ENCODE data around the gene ZNF784. TPM values are rescaled to one million over a fixed set of nuclear protein-coding genes. Genes with fewer than 3 reads are reported as not detected.

Gene ZNF784
- polyA plus RNA-seq, 1 donor from 2014 or later, result 2.4 TPM

- Mint-ChIP-seq H3K4me3 (peak overlapping the region in 2 of 4 donors; percentile 22 to 25), H3K4me1 (peaks cover 2 to 11% (median 7%) of the 10 kb centered on the region in 3 donors), H3K36me3 (peaks cover 2% of the 10 kb centered on the region), H3K9me3 (no peaks in the 10 kb centered on the region), H3K27me3 (no peaks in the 10 kb centered on the region), H3K27ac (peak overlapping the region in 2 of 3 donors; percentile 43 to 72)
Observed at GRCh38 chr19:55626350-55626749, 2.0 kb upstream of the ZNF784 start.

GRCh38 chr19:55625004-55625326 is 599 bp upstream of the ZNF784 start:
- no peaks in the 10 kb centered on the region for H3K27me3 Mint-ChIP-seq
- peaks cover 6 to 10% (median 6%) of the 10 kb centered on the region in 3 donors for H3K4me1 Mint-ChIP-seq
- H3K36me3 Mint-ChIP-seq, result peaks cover 2% of the 10 kb centered on the region
- peak overlapping the region; percentile 85 to 99 (median 96) for H3K4me3 Mint-ChIP-seq
- peak overlapping the region; percentile 94 to 97 (median 97) for H3K27ac Mint-ChIP-seq
- H3K9me3 Mint-ChIP-seq, result no peaks in the 10 kb centered on the region

DNA sequence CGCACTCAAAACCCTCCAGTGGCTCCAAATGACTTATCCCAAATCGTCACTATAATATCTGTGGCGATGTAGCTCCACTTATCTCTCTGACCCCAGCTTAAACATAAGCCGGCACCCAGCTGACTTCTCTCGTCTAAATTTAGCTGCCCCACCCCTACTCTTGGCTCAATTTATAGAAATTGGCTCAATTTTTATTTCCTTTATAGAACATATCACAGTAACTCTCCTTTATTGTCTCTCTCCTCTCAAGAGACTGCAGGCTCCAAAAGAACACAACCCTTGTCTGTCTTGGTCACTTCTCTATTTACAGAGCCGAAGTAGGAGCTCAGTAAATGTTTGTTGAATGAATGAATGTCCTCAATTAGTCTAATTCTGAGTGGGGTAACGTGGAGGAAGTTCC is 805 bp downstream of the ZNF784 start:
- Mint-ChIP-seq H3K4me3 (peak overlapping the region in 3 of 4 donors; percentile 85 to 99 (median 95)), H3K27me3 (no peaks in the 10 kb centered on the region), H3K4me1 (peaks cover 6 to 16% (median 6%) of the 10 kb centered on the region in 3 donors), H3K9me3 (no peaks in the 10 kb centered on the region), H3K27ac (peak overlapping the region in 2 of 3 donors; percentile 94 to 97), H3K36me3 (peaks cover 2% of the 10 kb centered on the region)

DNA sequence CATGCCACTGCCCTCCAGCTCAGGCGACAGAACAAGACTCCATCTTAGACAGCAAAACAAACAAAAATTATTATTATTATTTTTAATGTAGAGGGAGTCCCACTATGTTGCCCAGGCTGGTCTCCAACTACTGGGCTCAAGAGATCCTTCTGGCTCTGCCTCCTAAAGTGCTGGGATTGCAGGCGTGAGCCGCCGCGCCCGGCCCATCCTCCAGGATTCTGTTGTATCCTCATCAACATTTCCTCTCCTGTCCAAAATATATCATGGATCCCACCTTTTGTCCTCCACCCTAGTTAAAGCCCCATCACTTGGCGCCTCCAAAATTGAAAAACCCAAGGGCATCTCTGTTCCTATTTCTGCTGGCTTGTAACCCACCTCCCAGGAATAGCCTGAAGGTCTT is 1.2 kb downstream of the ZNF784 start:
- Mint-ChIP-seq H3K9me3 (no peaks in the 10 kb centered on the region), H3K27me3 (no peaks in the 10 kb centered on the region), H3K4me3 (peak overlapping the region in 1 of 4 donors; percentile 95), H3K27ac (peak overlapping the region in 1 of 3 donors; percentile 97), H3K36me3 (peaks cover 2% of the 10 kb centered on the region), H3K4me1 (peaks cover 6 to 16% (median 6%) of the 10 kb centered on the region in 3 donors)

DNA sequence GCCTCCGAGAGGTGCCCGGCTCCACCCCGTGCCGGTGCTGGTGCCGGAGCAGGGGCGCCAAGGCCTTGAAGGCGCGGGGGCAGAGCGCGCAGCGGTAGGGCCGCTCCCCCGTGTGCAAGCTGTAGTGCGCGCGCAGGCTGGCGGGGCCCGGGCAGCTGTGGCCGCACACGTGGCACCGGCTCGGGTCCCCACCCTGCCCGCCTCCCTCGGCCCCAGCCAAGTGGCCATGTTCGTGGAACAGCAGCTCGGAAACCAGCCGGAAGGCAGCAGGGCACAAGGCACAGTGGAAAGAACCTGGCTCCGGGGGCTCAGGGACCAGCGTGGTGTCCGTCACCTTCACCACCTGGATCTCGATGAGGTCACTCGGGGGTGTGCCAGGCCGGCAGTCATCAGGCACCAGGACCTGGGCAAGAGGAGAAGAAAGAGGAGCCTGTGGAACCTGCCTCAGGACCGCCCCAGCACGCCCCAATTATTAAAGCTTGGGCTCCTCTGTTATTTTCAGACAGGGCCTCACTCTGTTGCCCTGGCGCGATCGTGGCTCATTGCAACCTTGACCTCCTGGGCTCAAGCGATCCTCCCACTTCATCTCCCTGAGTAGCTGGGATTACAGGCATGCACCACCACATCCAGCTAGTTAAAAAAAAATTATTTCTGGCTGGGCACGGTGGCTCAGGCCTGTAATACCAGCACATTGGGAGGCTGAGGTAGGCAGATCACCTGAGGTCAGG is 2.0 kb downstream of the ZNF784 start:
- H3K4me1 Mint-ChIP-seq, result peaks cover 6 to 16% (median 6%) of the 10 kb centered on the region in 3 donors
- peak overlapping the region in 1 of 4 donors; percentile 55 for H3K4me3 Mint-ChIP-seq
- H3K27ac Mint-ChIP-seq, result no peak overlapping the region
- no peaks in the 10 kb centered on the region for H3K27me3 Mint-ChIP-seq
- H3K9me3 Mint-ChIP-seq, result no peaks in the 10 kb centered on the region
- peaks cover 2% of the 10 kb centered on the region for H3K36me3 Mint-ChIP-seq

DNA sequence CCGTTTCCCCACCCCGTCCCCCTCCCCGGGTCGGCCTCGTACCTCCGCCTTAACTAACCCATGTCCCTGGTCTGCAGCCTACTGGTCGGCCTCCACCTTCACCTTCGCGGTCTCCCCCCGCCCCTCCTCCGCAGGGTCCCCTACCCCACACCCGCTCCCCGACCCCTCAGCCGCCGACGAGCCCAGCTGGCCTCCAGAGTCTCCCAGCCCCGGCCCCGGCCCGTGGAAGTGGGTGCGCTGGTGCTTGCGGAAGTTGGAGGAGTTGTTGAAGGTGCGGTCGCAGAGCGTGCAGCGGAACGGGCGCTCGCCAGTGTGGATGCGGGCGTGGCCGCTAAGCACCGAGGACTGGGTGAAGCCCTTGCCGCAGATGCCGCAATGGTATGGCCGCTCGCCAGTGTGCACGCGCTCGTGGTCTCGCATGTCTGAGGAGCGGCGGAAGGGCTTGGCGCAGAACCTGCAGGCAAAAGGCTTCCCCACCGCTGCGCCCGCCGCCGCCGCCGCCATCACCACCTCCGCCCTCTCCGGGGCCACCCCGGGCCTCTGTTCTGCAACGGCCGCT is 2.6 kb downstream of the ZNF784 start:
- Mint-ChIP-seq H3K27ac (no peak overlapping the region), H3K27me3 (no peaks in the 10 kb centered on the region), H3K36me3 (peaks cover 2% of the 10 kb centered on the region), H3K9me3 (no peaks in the 10 kb centered on the region), H3K4me1 (peaks cover 6 to 16% (median 6%) of the 10 kb centered on the region in 3 donors), H3K4me3 (no peak overlapping the region)

GRCh38 chr19:55621205-55621672 is 3.1 kb downstream of the ZNF784 start:
- no peak overlapping the region for H3K27ac Mint-ChIP-seq
- peaks cover 6 to 16% (median 6%) of the 10 kb centered on the region in 3 donors for H3K4me1 Mint-ChIP-seq
- no peaks in the 10 kb centered on the region for H3K9me3 Mint-ChIP-seq
- peaks cover 2% of the 10 kb centered on the region for H3K36me3 Mint-ChIP-seq
- no peaks in the 10 kb centered on the region for H3K27me3 Mint-ChIP-seq
- peak overlapping the region in 1 of 4 donors; percentile 41 for H3K4me3 Mint-ChIP-seq

DNA sequence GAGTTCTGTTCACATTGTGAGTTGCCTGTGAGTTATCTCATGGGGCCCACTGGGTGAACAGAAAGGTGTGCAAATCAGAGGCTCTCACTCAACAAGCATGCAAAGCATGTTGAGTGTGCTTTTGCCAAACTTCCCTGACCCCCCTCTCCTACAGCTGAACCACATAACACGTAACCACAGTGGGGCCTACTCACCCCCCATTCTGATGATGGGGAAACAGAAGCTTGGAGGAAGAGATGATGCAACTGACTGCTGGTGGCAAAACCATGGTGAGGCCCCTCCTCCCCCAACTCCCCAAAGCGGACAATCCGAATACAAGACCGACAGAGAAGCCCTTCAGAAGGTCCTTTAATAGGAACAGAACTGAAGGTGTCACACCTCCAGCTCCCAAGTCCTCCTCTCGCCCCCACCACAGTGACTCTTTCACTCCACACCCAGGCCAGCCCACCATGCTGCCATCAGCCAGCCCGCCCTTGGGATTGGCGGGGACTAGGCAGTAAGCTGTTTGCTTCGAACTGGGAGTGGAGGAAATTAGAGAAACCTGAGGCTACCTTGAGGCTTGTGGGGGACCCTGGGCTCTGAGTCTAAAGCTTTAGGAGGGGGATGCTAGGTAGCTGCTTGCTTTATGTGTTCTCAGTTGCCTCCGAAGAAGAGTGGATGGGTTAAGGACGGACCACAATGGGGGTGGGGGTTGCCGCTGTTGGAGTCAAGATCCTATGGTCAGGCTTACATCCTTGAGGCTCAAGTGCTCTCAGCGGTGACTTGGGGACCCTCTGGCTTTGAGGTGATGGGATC is 3.8 kb downstream of the ZNF784 start:
- Mint-ChIP-seq H3K4me3 (peak overlapping the region in 2 of 4 donors; percentile 41 to 58), H3K4me1 (peaks cover 6 to 16% (median 6%) of the 10 kb centered on the region in 3 donors), H3K9me3 (no peaks in the 10 kb centered on the region), H3K36me3 (peaks cover 2% of the 10 kb centered on the region), H3K27ac (peak overlapping the region in 2 of 3 donors; percentile 57 to 74), H3K27me3 (no peaks in the 10 kb centered on the region)

GRCh38 chr19:55619286-55619685 is 5.1 kb downstream of the ZNF784 start:
- peaks cover 2% of the 10 kb centered on the region for H3K36me3 Mint-ChIP-seq
- H3K27ac Mint-ChIP-seq, result no peak overlapping the region
- H3K4me3 Mint-ChIP-seq, result peak overlapping the region in 1 of 4 donors; percentile 43
- H3K9me3 Mint-ChIP-seq, result no peaks in the 10 kb centered on the region
- H3K4me1 Mint-ChIP-seq, result peaks cover 4 to 10% (median 6%) of the 10 kb centered on the region in 3 donors
- H3K27me3 Mint-ChIP-seq, result no peaks in the 10 kb centered on the region

GRCh38 chr19:55618426-55618825 is 5.9 kb downstream of the ZNF784 start:
- H3K4me1 Mint-ChIP-seq, result peaks cover under 1 to 9% (median 4%) of the 10 kb centered on the region in 3 donors
- no peaks in the 10 kb centered on the region for H3K9me3 Mint-ChIP-seq
- no peaks in the 10 kb centered on the region for H3K27me3 Mint-ChIP-seq
- H3K36me3 Mint-ChIP-seq, result peaks cover 2% of the 10 kb centered on the region
- no peak overlapping the region for H3K4me3 Mint-ChIP-seq
- H3K27ac Mint-ChIP-seq, result peak overlapping the region in 1 of 3 donors; percentile 83

GRCh38 chr19:55617426-55617825 is 6.9 kb downstream of the ZNF784 start:
- H3K36me3 Mint-ChIP-seq, result no peaks in the 10 kb centered on the region
- H3K27ac Mint-ChIP-seq, result no peak overlapping the region

DNA sequence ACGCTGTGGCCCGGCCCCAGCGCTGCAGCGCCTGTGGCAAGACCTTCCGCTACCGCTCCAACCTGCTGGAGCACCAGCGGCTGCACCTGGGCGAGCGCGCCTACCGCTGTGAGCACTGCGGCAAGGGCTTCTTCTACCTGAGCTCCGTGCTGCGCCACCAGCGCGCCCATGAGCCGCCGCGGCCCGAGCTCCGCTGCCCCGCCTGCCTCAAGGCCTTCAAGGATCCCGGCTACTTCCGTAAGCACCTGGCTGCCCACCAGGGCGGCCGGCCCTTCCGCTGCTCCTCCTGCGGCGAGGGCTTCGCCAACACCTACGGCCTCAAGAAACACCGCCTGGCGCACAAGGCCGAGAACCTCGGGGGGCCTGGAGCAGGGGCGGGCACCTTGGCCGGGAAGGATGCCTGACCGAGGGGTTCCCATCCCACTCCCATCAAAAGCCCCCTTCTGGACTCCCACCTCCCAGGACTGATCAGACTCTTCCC is 7.9 kb downstream of the ZNF784 start:
- no peak overlapping the region for H3K4me3 Mint-ChIP-seq
- H3K9me3 Mint-ChIP-seq, result no peaks in the 10 kb centered on the region
- no peaks in the 10 kb centered on the region for H3K36me3 Mint-ChIP-seq
- H3K27me3 Mint-ChIP-seq, result no peaks in the 10 kb centered on the region
- peaks cover 9 to 18% (median 13%) of the 10 kb centered on the region in 3 donors for H3K4me1 Mint-ChIP-seq
- H3K27ac Mint-ChIP-seq, result no peak overlapping the region

More at GRCh38 chr19:55617426-55617825, 6.9 kb downstream of the ZNF784 start:
- H3K9me3 Mint-ChIP-seq, result no peaks in the 10 kb centered on the region
- H3K4me3 Mint-ChIP-seq, result no peak overlapping the region
- H3K4me1 Mint-ChIP-seq, result peaks cover 2 to 8% (median 7%) of the 10 kb centered on the region in 3 donors
- H3K27me3 Mint-ChIP-seq, result no peaks in the 10 kb centered on the region

DNA sequence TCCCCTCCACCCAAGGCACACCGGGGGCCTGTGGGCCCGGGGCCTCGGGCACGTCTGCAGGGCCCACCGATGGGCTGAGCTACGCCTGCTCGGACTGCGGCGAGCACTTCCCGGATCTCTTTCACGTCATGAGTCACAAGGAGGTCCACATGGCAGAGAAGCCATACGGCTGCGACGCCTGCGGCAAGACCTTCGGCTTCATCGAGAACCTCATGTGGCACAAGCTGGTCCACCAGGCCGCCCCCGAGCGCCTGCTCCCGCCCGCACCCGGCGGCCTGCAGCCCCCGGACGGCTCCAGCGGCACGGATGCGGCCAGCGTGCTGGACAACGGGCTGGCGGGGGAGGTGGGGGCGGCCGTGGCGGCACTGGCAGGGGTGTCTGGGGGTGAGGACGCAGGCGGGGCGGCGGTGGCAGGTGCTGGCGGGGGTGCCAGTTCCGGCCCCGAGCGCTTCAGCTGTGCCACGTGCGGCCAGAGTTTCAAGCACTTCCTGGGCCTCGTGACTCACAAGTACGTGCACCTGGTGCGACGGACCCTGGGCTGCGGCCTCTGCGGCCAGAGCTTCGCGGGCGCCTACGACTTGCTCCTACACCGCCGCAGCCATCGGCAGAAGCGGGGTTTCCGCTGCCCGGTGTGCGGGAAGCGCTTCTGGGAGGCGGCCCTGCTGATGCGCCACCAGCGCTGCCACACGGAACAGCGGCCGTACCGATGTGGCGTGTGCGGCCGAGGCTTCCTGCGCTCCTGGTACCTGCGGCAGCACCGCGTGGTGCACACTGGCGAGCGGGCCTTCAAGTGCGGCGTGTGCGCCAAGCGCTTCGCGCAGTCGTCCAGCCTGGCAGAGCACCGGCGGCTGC is 8.6 kb downstream of the ZNF784 start:
- no peak overlapping the region for H3K4me3 Mint-ChIP-seq
- H3K36me3 Mint-ChIP-seq, result no peaks in the 10 kb centered on the region
- peaks cover 10 to 23% (median 13%) of the 10 kb centered on the region in 3 donors for H3K4me1 Mint-ChIP-seq
- H3K27ac Mint-ChIP-seq, result no peak overlapping the region
- H3K27me3 Mint-ChIP-seq, result no peaks in the 10 kb centered on the region
- no peaks in the 10 kb centered on the region for H3K9me3 Mint-ChIP-seq

All from IgD-negative memory B cell (primary cell).